HG03439 (cell line): ENCODE measurements around the gene NQO2.

Experiments
- ATAC-seq: cut with Tn5 transposase; IDR thresholded peaks from one replicate; pipeline ENCODE4 v1.9.1; 2021; ENCODE audit warnings: mild to moderate bottlenecking, moderate library complexity; ENCODE audit not compliant: unreplicated experiment

NQO2 gene

GRCh38 chr6:2999618-3000557, at the start of gene NQO2:
Gene NQO2, plus strand, starts transcription at chr6:2999894. Its CDS starts 6,659 bp downstream, at chr6:3006553.
- ATAC-seq = peak; percentile 73

GRCh38 chr6:2950713-2951112, 49.0 kb upstream of the NQO2 start:
- no peak for ATAC-seq

GRCh38 chr6:2951728-2952127, 48.0 kb upstream of the NQO2 start:
- ATAC-seq = no peak

GRCh38 chr6:2952557-2953095, 47.1 kb upstream of the NQO2 start:
- no peak for ATAC-seq

GRCh38 chr6:2953098-2953497, 46.6 kb upstream of the NQO2 start:
- ATAC-seq = no peak

GRCh38 chr6:2956930-2957685, 42.6 kb upstream of the NQO2 start:
- no peak for ATAC-seq

- no peak for ATAC-seq
These were observed 41.9 kb upstream of the NQO2 start for GRCh38 chr6:2957696-2958330.

- ATAC-seq = no peak
These were observed 41.4 kb upstream of the NQO2 start for GRCh38 chr6:2958331-2958711.

- no peak for ATAC-seq
These were observed 40.9 kb upstream of the NQO2 start for GRCh38 chr6:2958776-2959175.

GRCh38 chr6:2959909-2960719, 39.6 kb upstream of the NQO2 start:
- ATAC-seq = no peak

- ATAC-seq = no peak
These were observed 38.8 kb upstream of the NQO2 start for GRCh38 chr6:2960935-2961334.

- no peak for ATAC-seq
These were observed 38.2 kb upstream of the NQO2 start for GRCh38 chr6:2961506-2961905.

GRCh38 chr6:2962004-2962403, 37.7 kb upstream of the NQO2 start:
- ATAC-seq = no peak

GRCh38 chr6:2962636-2963035, 37.1 kb upstream of the NQO2 start:
- no peak for ATAC-seq

GRCh38 chr6:2963756-2964155, 35.9 kb upstream of the NQO2 start:
- ATAC-seq = no peak

- ATAC-seq = no peak
These were observed 34.7 kb upstream of the NQO2 start for GRCh38 chr6:2964793-2965505.

- ATAC-seq = no peak
These were observed 33.3 kb upstream of the NQO2 start for GRCh38 chr6:2966347-2966746.

- no peak for ATAC-seq
These were observed 31.8 kb upstream of the NQO2 start for GRCh38 chr6:2967936-2968335.

- ATAC-seq = no peak
These were observed 31.0 kb upstream of the NQO2 start for GRCh38 chr6:2968600-2969135.

GRCh38 chr6:2969549-2969948, 30.1 kb upstream of the NQO2 start:
- ATAC-seq = no peak
